Loucy (cell line): Measurements from ENCODE around the gene FAR1.
"Not testable (repeated sequence)": the region's sequence is repeated elsewhere in the genome, so short reads cannot be mapped to it uniquely, and the experiment has no call there.

ENCODE experiments used
- H2AFZ ChIP-seq: fragments of 200-600 bp; sonication (generic); 2 replicates; pipeline ENCODE4 v1.6.0; 2016; ENCODE audit warnings: antibody characterized with exemption, mild to moderate bottlenecking, low read length, moderate library complexity
- H3F3A ChIP-seq: fragments of 200-600 bp; 2 replicates; pipeline ENCODE4 v1.6.0; 2016; ENCODE audit warnings: antibody characterized with exemption, low read depth, mild to moderate bottlenecking
- H3K27me3 ChIP-seq: fragments of 200-600 bp; sonication (generic); 2 replicates; pipeline ENCODE4 v1.6.1; 2014; ENCODE audit warnings: low read length, mild to moderate bottlenecking; ENCODE audit not compliant: insufficient read depth, poor library complexity, severe bottlenecking
- H3K36me3 ChIP-seq: fragments of 200-600 bp; sonication (generic); 2 replicates; pipeline ENCODE4 v1.6.1; 2016; ENCODE audit warnings: low read length; ENCODE audit not compliant: insufficient read depth
- H3K4me1 ChIP-seq: fragments of 200-600 bp; sonication (generic); 2 replicates; pipeline ENCODE4 v1.5.1; 2014; ENCODE audit warnings: low read length, mild to moderate bottlenecking; ENCODE audit not compliant: insufficient read depth, poor library complexity, severe bottlenecking
- H3K4me2 ChIP-seq: fragments of 200-600 bp; sonication (generic); 2 replicates; pipeline ENCODE4 v1.6.0; 2014; ENCODE audit warnings: antibody characterized with exemption, low read length, low read depth, mild to moderate bottlenecking; ENCODE audit not compliant: poor library complexity, severe bottlenecking
- H3K4me3 ChIP-seq: fragments of 200-600 bp; sonication (generic); 2 replicates; pipeline ENCODE4 v1.5.1; 2014; ENCODE audit warnings: low read length, mild to moderate bottlenecking, mixed read lengths; ENCODE audit not compliant: poor library complexity, severe bottlenecking
- H3K79me2 ChIP-seq: fragments of 200-600 bp; sonication (generic); 2 replicates; pipeline ENCODE4 v1.6.1; 2014; ENCODE audit warnings: low read length; ENCODE audit not compliant: insufficient read depth
- H3K9ac ChIP-seq: fragments of 200-600 bp; sonication (generic); 2 replicates; pipeline ENCODE4 v1.6.0; 2014; ENCODE audit warnings: mild to moderate bottlenecking, low read depth, low read length, moderate library complexity; ENCODE audit not compliant: poor library complexity, severe bottlenecking
- H3K9me2 ChIP-seq: fragments of 200-600 bp; sonication (generic); replicated peaks from 2 replicates; pipeline ENCODE4 v1.6.1; 2016; ENCODE audit warnings: low read depth, low read length, mixed read lengths
- H3K9me3 ChIP-seq: fragments of 200-600 bp; sonication (generic); 2 replicates; pipeline ENCODE4 v1.6.1; 2014; ENCODE audit warnings: mild to moderate bottlenecking, antibody characterized with exemption, low read length, low read depth; ENCODE audit not compliant: insufficient read depth
- H4K20me1 ChIP-seq: fragments of 200-600 bp; sonication (generic); 2 replicates; pipeline ENCODE4 v1.6.0; 2014; ENCODE audit warnings: antibody characterized with exemption, low read length, mild to moderate bottlenecking; ENCODE audit not compliant: insufficient read depth, poor library complexity, severe bottlenecking
- EZH2phosphoT487 ChIP-seq: fragments of 200-600 bp; IDR thresholded peaks from 2 replicates; pipeline ENCODE4 v1.6.1; 2018; ENCODE audit warnings: antibody characterized with exemption, mild to moderate bottlenecking, moderate library complexity, borderline replicate concordance
- TF ChIP-seq, protein P1 (sequence below): fragments of 200-600 bp; sonication (generic); conservative IDR thresholded peaks from 2 replicates; pipeline ENCODE4 v1.5.1; 2014; ENCODE audit warnings: mild to moderate bottlenecking, antibody characterized with exemption, low read length

The FAR1 gene

DNA sequence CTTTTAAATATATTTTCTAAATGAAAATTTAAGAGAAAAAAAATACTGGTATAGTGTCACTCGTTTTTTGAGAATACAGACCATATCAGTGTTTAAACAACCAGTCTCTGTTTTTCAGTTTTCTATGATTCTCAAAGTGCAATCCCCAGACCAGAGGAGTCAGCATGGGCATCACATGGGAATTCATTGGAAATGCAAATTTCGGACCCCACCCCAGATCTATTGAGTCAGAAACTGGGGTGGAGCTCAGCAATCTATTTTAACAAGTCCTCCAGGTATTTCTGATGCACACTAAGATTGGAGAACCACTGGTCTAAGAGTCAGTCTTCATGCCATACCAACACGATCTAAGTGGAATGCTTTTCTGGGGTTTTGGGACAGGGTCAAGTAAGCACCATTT is 66.1 kb downstream of the FAR1 start:
- no peaks in the 10 kb centered on the region for H4K20me1 ChIP-seq
- no peaks in the 10 kb centered on the region for H3K79me2 ChIP-seq
- H3F3A ChIP-seq: no peaks in the 10 kb centered on the region
- no peaks in the 10 kb centered on the region for H3K27me3 ChIP-seq
- H2AFZ ChIP-seq: no peak overlapping the region
- H3K9ac ChIP-seq: no peak overlapping the region
- H3K4me1 ChIP-seq: no peaks in the 10 kb centered on the region
- no peaks in the 10 kb centered on the region for H3K9me3 ChIP-seq
- peaks cover 10% of the 10 kb centered on the region; the same call in 1 of the 2 replicates for H3K36me3 ChIP-seq
- no peak for TF ChIP-seq EZH2phosphoT487
- TF ChIP-seq, protein P1, sequence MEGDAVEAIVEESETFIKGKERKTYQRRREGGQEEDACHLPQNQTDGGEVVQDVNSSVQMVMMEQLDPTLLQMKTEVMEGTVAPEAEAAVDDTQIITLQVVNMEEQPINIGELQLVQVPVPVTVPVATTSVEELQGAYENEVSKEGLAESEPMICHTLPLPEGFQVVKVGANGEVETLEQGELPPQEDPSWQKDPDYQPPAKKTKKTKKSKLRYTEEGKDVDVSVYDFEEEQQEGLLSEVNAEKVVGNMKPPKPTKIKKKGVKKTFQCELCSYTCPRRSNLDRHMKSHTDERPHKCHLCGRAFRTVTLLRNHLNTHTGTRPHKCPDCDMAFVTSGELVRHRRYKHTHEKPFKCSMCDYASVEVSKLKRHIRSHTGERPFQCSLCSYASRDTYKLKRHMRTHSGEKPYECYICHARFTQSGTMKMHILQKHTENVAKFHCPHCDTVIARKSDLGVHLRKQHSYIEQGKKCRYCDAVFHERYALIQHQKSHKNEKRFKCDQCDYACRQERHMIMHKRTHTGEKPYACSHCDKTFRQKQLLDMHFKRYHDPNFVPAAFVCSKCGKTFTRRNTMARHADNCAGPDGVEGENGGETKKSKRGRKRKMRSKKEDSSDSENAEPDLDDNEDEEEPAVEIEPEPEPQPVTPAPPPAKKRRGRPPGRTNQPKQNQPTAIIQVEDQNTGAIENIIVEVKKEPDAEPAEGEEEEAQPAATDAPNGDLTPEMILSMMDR: no peak
- no peak overlapping the region for H3K4me2 ChIP-seq
- no peaks in the 10 kb centered on the region for H3K9me2 ChIP-seq
- H3K4me3 ChIP-seq: no peak overlapping the region

DNA sequence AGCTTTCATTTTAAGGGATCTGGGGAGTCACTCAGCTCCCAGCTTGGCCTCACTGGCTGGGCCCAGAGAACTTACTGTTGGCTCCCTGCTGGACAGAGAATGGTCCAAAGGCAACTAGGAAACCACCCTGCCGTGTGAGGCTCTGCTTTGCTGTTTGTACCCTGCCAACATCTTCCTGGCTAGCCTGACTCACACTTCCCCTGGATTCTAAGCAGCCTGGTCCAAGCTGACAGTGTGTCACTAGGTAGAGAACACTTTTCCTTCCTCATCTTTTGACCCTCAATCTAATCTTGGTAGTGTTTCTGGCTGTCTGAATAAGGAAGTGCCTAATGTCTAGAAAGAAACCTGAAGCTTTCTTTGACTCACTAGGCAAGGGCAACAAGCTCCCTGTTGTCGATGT is 76.7 kb downstream of the FAR1 start:
- no peak overlapping the region for H3K4me2 ChIP-seq
- H3K9ac ChIP-seq: no peak overlapping the region
- TF ChIP-seq, protein P1: no peak
- no peak for TF ChIP-seq EZH2phosphoT487

DNA sequence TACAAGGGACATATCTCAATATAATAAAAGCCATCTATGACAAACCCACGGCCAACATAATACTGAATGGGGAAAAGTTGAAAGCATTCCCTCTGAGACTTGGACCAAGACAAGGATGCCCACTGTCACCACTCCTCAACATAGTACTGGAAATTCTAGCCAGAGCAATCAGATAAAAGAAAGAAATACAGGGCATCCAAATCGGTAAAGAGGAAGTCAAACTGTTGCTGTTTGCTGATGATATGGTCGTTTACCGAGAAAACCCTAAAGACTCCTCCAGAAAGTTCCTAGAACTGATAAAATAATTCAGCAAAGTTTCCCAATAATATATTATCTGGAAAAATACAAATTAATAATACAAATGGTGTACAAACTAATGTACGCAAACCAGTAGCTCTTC is 84.8 kb downstream of the FAR1 start:
- not testable (repeated sequence) for H3F3A ChIP-seq, H3K9me3 ChIP-seq, H3K9me2 ChIP-seq, H3K4me3 ChIP-seq, H3K4me1 ChIP-seq, H3K27me3 ChIP-seq, H3K9ac ChIP-seq, H4K20me1 ChIP-seq, H3K36me3 ChIP-seq, H2AFZ ChIP-seq, H3K79me2 ChIP-seq, H3K4me2 ChIP-seq

More for the DNA sequence above, 76.7 kb downstream of the FAR1 start:
- Histone ChIP-seq H3K4me1 (no peaks in the 10 kb centered on the region), H3K9me2 (no peaks in the 10 kb centered on the region), H3K9me3 (no peaks in the 10 kb centered on the region), H3K27me3 (no peaks in the 10 kb centered on the region), H3F3A (no peaks in the 10 kb centered on the region), H3K36me3 (no peaks in the 10 kb centered on the region), H4K20me1 (no peaks in the 10 kb centered on the region), H3K4me3 (no peak overlapping the region), H3K79me2 (no peaks in the 10 kb centered on the region), H2AFZ (peak overlapping the region; percentile 10; the same call in 1 of the 2 replicates)

DNA sequence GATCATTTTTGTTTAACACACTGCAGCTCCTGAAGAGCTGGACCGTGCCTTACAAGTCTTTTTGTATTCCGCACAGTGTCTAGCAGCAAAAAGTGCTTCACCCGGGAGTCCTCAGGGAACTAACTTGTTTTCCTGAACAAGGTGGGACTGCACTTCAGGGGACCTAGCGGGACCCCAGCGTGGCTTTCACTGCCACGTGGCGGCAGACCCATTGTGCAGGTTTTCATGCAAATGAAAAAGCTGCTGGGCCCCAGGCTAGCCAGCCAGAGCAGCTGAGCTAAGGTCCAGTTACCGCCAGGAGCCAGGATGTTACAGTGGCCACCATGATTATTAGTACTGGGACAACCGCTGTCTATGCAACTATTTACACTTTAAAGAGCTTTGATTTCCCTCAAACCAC is 90.6 kb downstream of the FAR1 start:
- no peaks in the 10 kb centered on the region for H3K27me3 ChIP-seq
- no peaks in the 10 kb centered on the region for H3K9me2 ChIP-seq
- no peak overlapping the region for H3K4me3 ChIP-seq
- TF ChIP-seq, protein P1: no peak
- TF ChIP-seq EZH2phosphoT487: no peak
- no peaks in the 10 kb centered on the region for H3K9me3 ChIP-seq
- no peak overlapping the region for H3K9ac ChIP-seq
- no peak overlapping the region for H2AFZ ChIP-seq
- H3K4me1 ChIP-seq: no peaks in the 10 kb centered on the region
- no peaks in the 10 kb centered on the region for H3F3A ChIP-seq
- H3K4me2 ChIP-seq: no peak overlapping the region
- no peaks in the 10 kb centered on the region for H4K20me1 ChIP-seq
- H3K36me3 ChIP-seq: no peaks in the 10 kb centered on the region
- no peaks in the 10 kb centered on the region for H3K79me2 ChIP-seq
